Liver (tissue), 9 donors: ENCODE measurements around the gene PPP1R2. TPM values are rescaled to one million over a fixed set of nuclear protein-coding genes. Genes with fewer than 3 reads are reported as not detected.

ENCODE experiments used
- DNase-seq: peaks from one replicate; pipeline ENCODE4 v3.0.0-alpha.2; 2017; ENCODE audit warnings: low spot score
- H3K27ac ChIP-seq, 2 donors: one replicate each; pipeline ENCODE4 v1.7.0; 2013; ENCODE audit warnings: inconsistent platforms in 2 of 2, low read length in 2 of 2, control low read depth in 1 of 2, low read depth in 1 of 2, mild to moderate bottlenecking in 1 of 2
- H3K27me3 ChIP-seq, 4 donors: one replicate each; pipeline versions ENCODE4 v1.6.1 to v1.7.0; 2013; ENCODE audit warnings: low read length in 3 of 4, inconsistent platforms in 1 of 4, mild to moderate bottlenecking in 1 of 4, moderate library complexity in 1 of 4; ENCODE audit not compliant: control insufficient read depth in 4 of 4, insufficient read depth in 4 of 4
- H3K36me3 ChIP-seq, 4 donors: one replicate each; pipeline versions ENCODE4 v1.6.1 to v1.7.0; 2013; ENCODE audit warnings: low read length in 3 of 4, mild to moderate bottlenecking in 3 of 4, low read depth in 1 of 4, moderate library complexity in 1 of 4; ENCODE audit not compliant: control insufficient read depth in 4 of 4, insufficient read depth in 3 of 4
- H3K4me1 ChIP-seq, 4 donors: one replicate each; pipeline versions ENCODE4 v1.6.1 to v1.7.0; 2013; ENCODE audit warnings: low read length in 3 of 4, mild to moderate bottlenecking in 3 of 4, moderate library complexity in 1 of 4; ENCODE audit not compliant: control insufficient read depth in 4 of 4, insufficient read depth in 4 of 4
- H3K4me3 ChIP-seq, 3 donors: one replicate each; pipeline versions ENCODE4 v1.6.1 to v1.7.0; 2013; ENCODE audit warnings: low read length in 3 of 3, control low read depth in 1 of 3, low read depth in 1 of 3, mild to moderate bottlenecking in 1 of 3
- H3K9ac ChIP-seq, 2 donors: one replicate each; pipeline ENCODE4 v1.7.0; 2013; ENCODE audit warnings: low read length in 2 of 2, mild to moderate bottlenecking in 2 of 2, moderate library complexity in 2 of 2, control low read depth in 1 of 2, low read depth in 1 of 2
- H3K9me3 ChIP-seq, 4 donors: one replicate each; pipeline versions ENCODE4 v1.6.1 to v1.7.0; 2013; ENCODE audit warnings: low read length in 3 of 4; ENCODE audit not compliant: control insufficient read depth in 4 of 4
- ATF3 ChIP-seq: IDR thresholded peaks from 2 replicates; pipeline ENCODE4 v1.6.1; 2016; ENCODE audit warnings: antibody characterized with exemption
- CTCF ChIP-seq: fragments of 150-350 bp; IDR thresholded peaks from 2 replicates; pipeline ENCODE4 v1.5.1; 2017; ENCODE audit warnings: improper control_type of control experiment, low read depth, low read length; ENCODE audit not compliant: missing input control
- EGR1 ChIP-seq, 2 donors: IDR thresholded peaks; 2 replicates each; pipeline ENCODE4 v1.6.1; 2016 to 2018; ENCODE audit warnings: antibody characterized with exemption in 2 of 2, low read depth in 2 of 2
- FOXA1 ChIP-seq: IDR thresholded peaks from 2 replicates; pipeline ENCODE4 v1.6.1; 2016; ENCODE audit warnings: antibody characterized with exemption
- FOXA2 ChIP-seq: IDR thresholded peaks from 2 replicates; pipeline ENCODE4 v1.6.1; 2016; ENCODE audit warnings: antibody characterized with exemption
- GABPA ChIP-seq, 2 donors: IDR thresholded peaks in 1 of 2; conservative IDR thresholded peaks in 1 of 2; 2 replicates each; pipeline ENCODE4 v1.6.1; 2016; ENCODE audit warnings: antibody characterized with exemption in 2 of 2, mild to moderate bottlenecking in 1 of 2, moderate library complexity in 1 of 2
- HNF4A ChIP-seq, 2 donors: conservative IDR thresholded peaks; 2 replicates each; pipeline ENCODE4 v1.6.1; 2016; ENCODE audit warnings: antibody characterized with exemption in 2 of 2, mild to moderate bottlenecking in 2 of 2
- HNF4G ChIP-seq: IDR thresholded peaks from 2 replicates; pipeline ENCODE4 v1.6.1; 2016; ENCODE audit warnings: antibody characterized with exemption
- JUND ChIP-seq, 2 donors: IDR thresholded peaks; 2 replicates each; pipeline ENCODE4 v1.6.1; 2016; ENCODE audit warnings: antibody characterized with exemption in 2 of 2
- MAX ChIP-seq: IDR thresholded peaks from 2 replicates; pipeline ENCODE4 v1.6.1; 2016; ENCODE audit warnings: antibody characterized with exemption
- NR2F2 ChIP-seq: IDR thresholded peaks from 2 replicates; pipeline ENCODE4 v1.6.1; 2016; ENCODE audit warnings: antibody characterized with exemption
- RAD21 ChIP-seq, 2 donors: IDR thresholded peaks; 2 replicates each; pipeline ENCODE4 v1.6.1; 2016; ENCODE audit warnings: antibody characterized with exemption in 2 of 2, mild to moderate bottlenecking in 2 of 2
- REST ChIP-seq: IDR thresholded peaks from 2 replicates; pipeline ENCODE4 v1.6.1; 2016; ENCODE audit warnings: antibody characterized with exemption, mild to moderate bottlenecking
- RXRA ChIP-seq, 2 donors: IDR thresholded peaks; 2 replicates each; pipeline ENCODE4 v1.6.1; 2017 to 2018; ENCODE audit warnings: antibody characterized with exemption in 2 of 2, mild to moderate bottlenecking in 1 of 2
- SP1 ChIP-seq: IDR thresholded peaks from 2 replicates; pipeline ENCODE4 v1.6.1; 2018; ENCODE audit warnings: antibody characterized with exemption, mild to moderate bottlenecking
- TAF1 ChIP-seq: conservative IDR thresholded peaks from 2 replicates; pipeline ENCODE4 v1.6.1; 2016; ENCODE audit warnings: antibody characterized with exemption, mild to moderate bottlenecking
- YY1 ChIP-seq: IDR thresholded peaks from 2 replicates; pipeline ENCODE4 v1.6.1; 2016; ENCODE audit warnings: antibody characterized with exemption, mild to moderate bottlenecking
- ZBTB33 ChIP-seq: IDR thresholded peaks from 2 replicates; pipeline ENCODE4 v1.6.1; 2016; ENCODE audit warnings: antibody characterized with exemption
- WGBS: extraction: QIAGEN DNeasy Blood & Tissue Kit; methylation state at CpG from one replicate; pipeline ENCODE4 v1.1.7; 2013; 5-methylcytosine and 5-hydroxymethylcytosine counted together
- polyA plus RNA-seq, 2 donors: library from polyadenylated mRNA; stranded (reverse) in 1 of 2; unstranded in 1 of 2; fragments of 200-250 nt in 1 of 2; fragments of >200 nt in 1 of 2; fragmentation: Nextera tagmentation in 1 of 2; extraction: Ambion mirVana in 1 of 2; gene quantifications; one replicate each; pipeline versions ENCODE4 v1.2.1 to v1.2.3, GENCODE V29; 2013 to 2015
- total RNA-seq, 2 donors: library from RNA; depleted of rRNA; stranded (reverse); fragments of >200 nt; gene quantifications; one replicate each; pipeline ENCODE4 v1.2.3, GENCODE V29; 2014
- donor health status: healthy.
- donor health status: healthy.
- donor health status: healthy.
- donor health status: healthy.
- donor health status: healthy.

The PPP1R2 gene
- total and polyA plus RNA-seq, 4 donors, result 9.3 to 21.4 (median 16.0) TPM

- no peaks in the 10 kb centered on the region for H3K4me1 ChIP-seq
- no peak for TF ChIP-seq ZBTB33
- peak; percentile 17 to 47 for TF ChIP-seq RAD21 (IDR thresholded peaks at IDR 0.05)
Measured at GRCh38 chr3:195558602-195559001, 15.5 kb upstream of the PPP1R2 start.

GRCh38 chr3:195557322-195557721 is 14.2 kb upstream of the PPP1R2 start:
- no peaks in the 10 kb centered on the region for H3K27me3 ChIP-seq
- H3K4me3 ChIP-seq, result no peak overlapping the region
- WGBS, result 54% methylated on average over 4 of the region's 4 CpGs
- H3K9ac ChIP-seq, result no peak overlapping the region
- no peaks in the 10 kb centered on the region for H3K9me3 ChIP-seq
- no peak for TF ChIP-seq HNF4G
- TF ChIP-seq NR2F2, result no peak
- no peak for TF ChIP-seq RAD21 (IDR thresholded peaks at IDR 0.05)
- no peak for TF ChIP-seq JUND (IDR thresholded peaks at IDR 0.05)
- no peak for TF ChIP-seq FOXA1
- no peak for TF ChIP-seq CTCF
- no peak for TF ChIP-seq SP1
- no peak for TF ChIP-seq ATF3
- TF ChIP-seq YY1, result no peak
- no peak for TF ChIP-seq HNF4A (conservative IDR thresholded peaks at IDR 0.05)
- TF ChIP-seq REST, result no peak
- TF ChIP-seq GABPA (IDR thresholded peaks at IDR 0.05 in 1 of 2, conservative IDR thresholded peaks at IDR 0.05 in 1 of 2), result no peak
- TF ChIP-seq ZBTB33, result no peak
- TF ChIP-seq EGR1 (IDR thresholded peaks at IDR 0.05; ENCODE audit: low read depth in 2 of 2), result no peak
- no peak for TF ChIP-seq RXRA (IDR thresholded peaks at IDR 0.05)
- TF ChIP-seq FOXA2, result no peak
- TF ChIP-seq MAX, result no peak
- TF ChIP-seq TAF1, result no peak
- H3K4me1 ChIP-seq, result no peaks in the 10 kb centered on the region
- DNase-seq, result no peak
- H3K36me3 ChIP-seq, result no peaks in the 10 kb centered on the region
- H3K27ac ChIP-seq, result no peak overlapping the region

More at GRCh38 chr3:195558602-195559001, 15.5 kb upstream of the PPP1R2 start:
- no peak for DNase-seq
- Histone ChIP-seq H3K9me3 (no peaks in the 10 kb centered on the region), H3K27me3 (no peaks in the 10 kb centered on the region), H3K9ac (no peak overlapping the region), H3K4me3 (no peak overlapping the region), H3K36me3 (no peaks in the 10 kb centered on the region), H3K27ac (no peak overlapping the region)
- WGBS, result 75% methylated on average over 3 of the region's 3 CpGs
